Osteocyte (in vitro differentiated cells): ENCODE measurements around the gene BANP. TPM values are rescaled to one million over a fixed set of nuclear protein-coding genes. Genes with fewer than 3 reads are reported as not detected.
"Not testable (repeated sequence)": the region's sequence is repeated elsewhere in the genome, so short reads cannot be mapped to it uniquely, and the experiment has no call there.

ENCODE experiments used
- DNase-seq: peaks from one replicate; pipeline ENCODE4 v3.0.0; 2021; ENCODE audit warnings: mixed read lengths; ENCODE audit not compliant: unreplicated experiment; ENCODE audit errors: extremely low spot score
- H3K27ac Mint-ChIP-seq: one replicate; pipeline ENCODE4 v1.8.0; 2021; ENCODE audit warnings: mild to moderate bottlenecking, mixed read lengths; ENCODE audit not compliant: unreplicated experiment
- H3K27me3 Mint-ChIP-seq: one replicate; pipeline ENCODE4 v1.8.0; 2021; ENCODE audit warnings: mixed read lengths; ENCODE audit not compliant: unreplicated experiment
- H3K36me3 Mint-ChIP-seq: one replicate; pipeline ENCODE4 v1.8.0; 2021; ENCODE audit warnings: mixed read lengths; ENCODE audit not compliant: unreplicated experiment
- H3K4me1 Mint-ChIP-seq: one replicate; pipeline ENCODE4 v1.8.0; 2021; ENCODE audit warnings: mixed read lengths; ENCODE audit not compliant: unreplicated experiment
- H3K4me3 Mint-ChIP-seq: one replicate; pipeline ENCODE4 v1.8.0; 2021; ENCODE audit warnings: mild to moderate bottlenecking, moderate library complexity, mixed read lengths; ENCODE audit not compliant: unreplicated experiment
- H3K9me3 Mint-ChIP-seq: one replicate; pipeline ENCODE4 v1.8.0; 2021; ENCODE audit warnings: mixed read lengths; ENCODE audit not compliant: unreplicated experiment
- total RNA-seq: library from RNA; stranded (reverse); gene quantifications from 2 replicates; pipeline ENCODE4 v1.2.1, GENCODE V29; 2021
- TF ChIP-seq, protein P1 (sequence below): fragments of 200-600 bp; sonication (generic); IDR thresholded peaks from 2 replicates; pipeline ENCODE4 v1.5.0; 2021; ENCODE audit warnings: antibody characterized with exemption, mild to moderate bottlenecking, moderate library complexity

Gene BANP
- total RNA-seq, 1 donor from 2014 or later, result 20.5 TPM

DNA sequence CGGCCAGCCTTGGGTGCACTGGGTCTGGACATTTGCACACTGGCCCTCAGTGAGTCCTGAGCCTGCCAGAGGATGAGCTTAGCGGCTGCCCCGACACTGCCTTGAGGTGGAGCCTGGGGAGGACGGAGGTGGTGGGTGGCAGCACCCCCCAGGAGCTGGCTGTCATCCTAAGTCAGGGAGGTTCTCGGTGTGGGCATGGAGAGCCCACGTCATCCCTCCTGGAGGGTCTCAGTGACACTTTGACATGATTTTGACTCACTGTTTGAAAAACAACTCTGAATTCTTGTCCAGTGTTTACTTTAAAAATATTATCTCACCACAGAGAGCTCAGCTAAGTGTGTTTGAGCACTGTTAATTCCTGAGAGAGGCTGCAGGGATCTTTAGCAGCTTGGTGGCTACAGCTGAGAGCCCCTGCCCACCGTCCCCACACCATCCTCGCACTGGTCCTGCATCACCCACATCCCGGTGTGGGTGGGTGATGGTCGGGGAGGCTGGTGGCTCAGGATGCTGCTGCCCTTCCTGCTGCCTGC is 63.1 kb downstream of the BANP start:
- H3K27me3 Mint-ChIP-seq, result no peaks in the 10 kb centered on the region
- no peak for DNase-seq
- H3K27ac Mint-ChIP-seq, result peak overlapping the region; percentile 84
- peaks cover 34% of the 10 kb centered on the region for H3K36me3 Mint-ChIP-seq
- TF ChIP-seq, protein P1, sequence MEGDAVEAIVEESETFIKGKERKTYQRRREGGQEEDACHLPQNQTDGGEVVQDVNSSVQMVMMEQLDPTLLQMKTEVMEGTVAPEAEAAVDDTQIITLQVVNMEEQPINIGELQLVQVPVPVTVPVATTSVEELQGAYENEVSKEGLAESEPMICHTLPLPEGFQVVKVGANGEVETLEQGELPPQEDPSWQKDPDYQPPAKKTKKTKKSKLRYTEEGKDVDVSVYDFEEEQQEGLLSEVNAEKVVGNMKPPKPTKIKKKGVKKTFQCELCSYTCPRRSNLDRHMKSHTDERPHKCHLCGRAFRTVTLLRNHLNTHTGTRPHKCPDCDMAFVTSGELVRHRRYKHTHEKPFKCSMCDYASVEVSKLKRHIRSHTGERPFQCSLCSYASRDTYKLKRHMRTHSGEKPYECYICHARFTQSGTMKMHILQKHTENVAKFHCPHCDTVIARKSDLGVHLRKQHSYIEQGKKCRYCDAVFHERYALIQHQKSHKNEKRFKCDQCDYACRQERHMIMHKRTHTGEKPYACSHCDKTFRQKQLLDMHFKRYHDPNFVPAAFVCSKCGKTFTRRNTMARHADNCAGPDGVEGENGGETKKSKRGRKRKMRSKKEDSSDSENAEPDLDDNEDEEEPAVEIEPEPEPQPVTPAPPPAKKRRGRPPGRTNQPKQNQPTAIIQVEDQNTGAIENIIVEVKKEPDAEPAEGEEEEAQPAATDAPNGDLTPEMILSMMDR, result no peak
- H3K4me3 Mint-ChIP-seq, result no peak overlapping the region
- no peaks in the 10 kb centered on the region for H3K9me3 Mint-ChIP-seq
- peaks cover 44% of the 10 kb centered on the region for H3K4me1 Mint-ChIP-seq

DNA sequence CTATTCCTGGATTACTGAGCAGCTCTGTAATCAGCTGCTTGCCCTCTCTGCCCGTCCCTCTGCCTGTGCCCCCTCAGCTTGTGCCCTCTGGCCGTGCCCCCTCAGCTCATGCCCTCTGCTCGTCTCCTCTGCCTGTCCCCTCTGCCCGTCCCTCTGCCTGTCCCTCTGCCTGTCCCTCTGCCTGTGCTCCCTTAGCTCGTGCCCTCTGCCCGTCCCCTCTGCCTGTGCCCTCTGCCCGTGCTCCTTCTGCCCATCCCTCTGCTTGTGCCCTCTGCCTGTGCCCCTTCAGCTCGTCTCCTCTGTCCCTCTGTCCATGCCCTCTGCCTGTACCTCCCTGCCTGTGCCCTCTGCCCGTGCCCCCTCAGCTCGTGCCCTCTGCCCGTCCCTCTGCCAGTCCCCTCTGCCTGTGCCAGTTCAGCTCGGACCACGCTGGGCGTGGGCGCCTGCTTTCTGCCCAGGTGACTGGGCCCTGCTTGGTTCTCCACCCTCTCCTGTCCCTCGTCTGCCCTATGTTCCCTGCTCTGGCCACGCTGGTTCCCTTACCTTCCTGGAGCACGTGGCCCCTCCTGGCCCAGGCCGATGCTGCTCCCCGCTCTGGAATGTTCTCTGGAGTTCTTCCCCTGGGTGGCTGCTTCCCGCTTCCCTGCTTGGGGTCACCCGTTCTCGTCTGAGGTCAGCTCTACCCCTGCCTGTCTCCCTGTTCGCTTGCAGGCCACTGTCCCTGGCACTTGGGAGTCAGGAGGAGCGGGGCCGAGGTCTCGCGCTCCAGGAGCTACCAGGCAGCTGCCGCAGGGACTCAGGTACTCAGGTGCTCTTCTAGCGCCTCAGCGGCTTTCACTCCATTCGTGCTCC is 63.9 kb downstream of the BANP start:
- Mint-ChIP-seq H3K27ac (no peak overlapping the region), H3K9me3 (no peaks in the 10 kb centered on the region), H3K4me1 (peaks cover 44% of the 10 kb centered on the region), H3K36me3 (peaks cover 27% of the 10 kb centered on the region), H3K27me3 (no peaks in the 10 kb centered on the region), H3K4me3 (no peak overlapping the region)
- TF ChIP-seq, protein P1, result no peak
- no peak for DNase-seq

DNA sequence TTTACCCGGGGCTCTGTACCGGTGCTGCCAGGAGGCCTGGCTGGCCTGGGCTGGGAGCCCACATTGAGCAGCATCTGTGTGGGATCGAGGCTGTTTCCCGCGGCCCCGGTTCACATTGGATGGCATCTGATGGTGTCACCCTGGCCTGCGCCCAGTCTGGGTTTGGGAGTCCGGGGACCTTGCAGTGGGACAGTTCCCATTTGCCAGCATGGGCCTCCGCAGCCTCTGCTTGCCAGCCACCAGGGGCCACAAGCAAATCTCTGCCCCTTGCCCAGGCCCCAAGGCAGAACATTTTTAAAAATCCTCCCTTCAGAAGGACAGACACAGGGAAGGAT is 64.5 kb downstream of the BANP start:
- no peak overlapping the region for H3K4me3 Mint-ChIP-seq
- H3K36me3 Mint-ChIP-seq, result peaks cover 29% of the 10 kb centered on the region
- no peak overlapping the region for H3K27ac Mint-ChIP-seq
- H3K27me3 Mint-ChIP-seq, result no peaks in the 10 kb centered on the region
- H3K9me3 Mint-ChIP-seq, result no peaks in the 10 kb centered on the region
- TF ChIP-seq, protein P1, result no peak
- peaks cover 44% of the 10 kb centered on the region for H3K4me1 Mint-ChIP-seq
- no peak for DNase-seq

DNA sequence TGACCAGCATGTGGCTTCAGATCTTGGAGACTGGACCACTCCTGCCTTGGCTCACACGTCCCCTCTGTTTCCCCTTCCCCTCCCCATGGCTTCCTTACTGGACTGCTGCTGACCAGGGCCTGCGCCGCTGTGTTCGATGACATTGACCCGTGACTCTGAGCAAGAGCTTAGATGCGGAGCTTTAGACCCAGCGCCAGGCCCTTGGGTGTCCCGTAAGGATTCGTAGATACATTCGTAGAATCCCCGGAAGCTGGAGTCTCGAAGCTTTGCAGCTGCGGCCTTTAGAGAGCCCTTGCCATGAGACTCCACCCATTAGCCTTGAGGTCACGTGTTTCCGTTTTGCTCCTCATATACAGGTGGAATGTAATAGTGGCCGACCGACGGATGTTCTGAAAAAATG is 65.2 kb downstream of the BANP start:
- DNase-seq, H3K9me3 Mint-ChIP-seq, H3K27ac Mint-ChIP-seq, H3K4me3 Mint-ChIP-seq, H3K27me3 Mint-ChIP-seq: not testable (repeated sequence)
- Mint-ChIP-seq H3K36me3 (peaks cover 26% of the 10 kb centered on the region), H3K4me1 (peaks cover 44% of the 10 kb centered on the region)

DNA sequence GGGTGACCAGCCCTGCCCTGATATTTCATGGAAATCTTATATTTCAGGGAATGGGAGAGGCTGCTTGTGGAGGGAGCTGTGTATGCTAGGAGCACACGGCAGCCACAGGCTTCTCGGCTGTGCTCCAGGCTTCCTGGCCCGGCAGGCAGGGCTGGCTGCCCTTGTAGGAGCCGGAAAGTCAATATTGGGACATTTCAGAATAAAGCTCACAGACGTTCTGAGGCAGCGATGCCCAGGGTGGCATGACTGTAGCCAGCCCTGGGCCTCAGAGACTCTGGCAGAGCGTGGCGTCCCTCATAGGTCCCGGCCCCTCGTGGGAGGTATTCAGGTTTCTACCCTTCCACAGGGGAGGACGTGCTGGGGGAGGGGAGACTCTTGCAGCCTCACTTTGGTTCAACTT is 65.7 kb downstream of the BANP start:
- Mint-ChIP-seq H3K9me3 (no peaks in the 10 kb centered on the region), H3K4me3 (no peak overlapping the region), H3K4me1 (peaks cover 44% of the 10 kb centered on the region), H3K27ac (no peak overlapping the region), H3K36me3 (peaks cover 26% of the 10 kb centered on the region), H3K27me3 (no peaks in the 10 kb centered on the region)
- TF ChIP-seq, protein P1, result no peak
- DNase-seq, result no peak
